ENCODE results near the gene CYP11A1.

GRCh38 chr15:74369756-74370155 is 2.3 kb upstream of the CYP11A1 start:
- TF ChIP-seq EP300 (IDR thresholded peaks at IDR 0.05) (no peak), CTCF (IDR thresholded peaks at IDR 0.05) (no peak)

Measured in stomach (tissue), 4 donors.